ENCODE results near the gene CD27.

The CD27 gene

GRCh38 chr12:6434205-6435140 lies 10.3 kb upstream of the CD27 start:
- DNase-seq (ENCODE audit: insufficient read length, low spot score), result no peak
- FAIRE-seq, result no peak

DNA sequence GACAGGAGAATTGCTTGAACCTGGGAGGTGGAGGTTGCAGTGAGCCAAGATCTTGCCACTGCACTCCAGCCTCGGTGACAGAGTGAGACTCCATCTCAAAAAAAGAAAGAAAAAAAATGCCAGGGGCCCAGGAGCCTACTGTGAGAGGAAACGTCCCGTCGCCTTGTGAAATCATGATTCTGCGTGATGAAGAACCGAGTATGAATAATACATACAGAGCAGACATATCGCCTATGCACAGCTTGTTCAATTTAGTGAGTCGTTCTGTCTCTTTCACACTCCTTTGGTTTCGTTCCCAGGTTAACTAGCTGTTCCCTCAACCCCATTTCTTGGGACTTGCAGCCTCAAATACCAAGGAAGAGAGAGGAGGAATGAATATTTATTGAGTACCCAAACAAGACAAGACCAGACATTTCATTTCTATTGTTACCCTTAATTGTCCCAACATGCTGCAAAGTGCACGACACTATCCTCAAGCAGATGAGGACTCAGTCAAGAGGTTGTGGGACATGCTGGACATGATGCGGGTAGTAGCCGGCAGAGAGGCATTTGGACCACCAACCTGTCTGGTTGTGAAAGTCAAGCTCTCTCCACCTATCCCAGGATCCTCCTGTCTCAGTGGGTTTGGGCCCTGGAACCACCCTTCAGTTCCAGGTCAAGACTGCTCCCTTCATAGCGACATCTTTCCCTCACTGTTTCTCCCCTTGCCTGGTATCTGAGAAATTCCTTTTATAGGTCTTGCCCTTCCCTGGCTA lies 8.6 kb upstream of the CD27 start:
- DNase-seq (ENCODE audit: insufficient read length, low spot score) (no peak), FAIRE-seq (peak; percentile 51)

GRCh38 chr12:6437586-6437985 lies 7.2 kb upstream of the CD27 start:
- DNase-seq (ENCODE audit: insufficient read length, low spot score), result no peak
- no peak for FAIRE-seq

GRCh38 chr12:6438345-6438744 lies 6.4 kb upstream of the CD27 start:
- DNase-seq (ENCODE audit: insufficient read length, low spot score) (no peak), FAIRE-seq (no peak)

DNA sequence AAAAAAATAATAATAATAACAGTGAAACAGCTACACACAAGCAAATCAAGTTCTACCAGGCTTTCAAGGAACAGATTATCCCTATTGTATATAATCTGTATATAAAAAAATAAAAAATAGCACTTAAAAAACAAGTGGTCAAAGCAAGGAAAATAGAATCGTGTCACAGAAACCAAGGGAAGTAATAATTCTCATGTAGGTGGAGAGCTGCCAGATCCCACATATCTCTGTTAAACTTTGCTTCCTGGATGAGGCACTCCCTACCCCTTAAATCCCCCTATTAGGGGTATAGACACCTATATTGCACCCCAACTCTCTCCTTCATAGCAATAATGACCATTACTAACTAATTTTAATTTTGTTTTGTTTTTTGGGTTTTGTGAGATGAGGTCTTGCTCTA lies 4.4 kb upstream of the CD27 start:
- FAIRE-seq (no peak), DNase-seq (ENCODE audit: insufficient read length, low spot score) (no peak)

GRCh38 chr12:6442836-6443235 lies 1.9 kb upstream of the CD27 start:
- DNase-seq (ENCODE audit: insufficient read length, low spot score) (no peak), FAIRE-seq (no peak)

- DNase-seq (ENCODE audit: insufficient read length, low spot score) (no peak), FAIRE-seq (no peak)
These were observed 1.3 kb upstream of the CD27 start for GRCh38 chr12:6443361-6443983.

DNA sequence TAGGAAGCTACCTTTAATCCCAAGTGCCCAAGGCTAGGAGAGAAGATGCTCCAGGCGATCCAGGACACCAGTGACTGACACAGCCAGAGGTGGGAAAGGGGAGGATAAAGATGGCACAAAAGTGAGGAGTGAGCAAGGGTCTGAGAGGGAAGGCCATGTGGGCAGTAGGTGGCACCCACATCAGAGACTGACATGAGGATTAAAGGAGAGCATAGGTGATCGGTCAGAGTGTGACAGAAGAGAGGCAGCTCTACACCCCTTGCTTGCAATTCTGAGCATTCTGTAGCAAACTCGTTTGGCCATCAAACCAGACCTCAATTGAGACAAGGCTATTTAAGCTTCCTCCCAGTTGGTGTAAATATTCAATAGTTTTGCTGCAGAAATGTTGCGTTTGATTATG lies 724 bp upstream of the CD27 start:
- no peak for FAIRE-seq
- DNase-seq (ENCODE audit: insufficient read length, low spot score), result no peak

- peak; percentile 81 for FAIRE-seq
- no peak for DNase-seq (ENCODE audit: insufficient read length, low spot score)
These were observed 5.5 kb downstream of the CD27 start for GRCh38 chr12:6450091-6450868.

- no peak for DNase-seq (ENCODE audit: insufficient read length, low spot score)
These were observed 6.2 kb downstream of the CD27 start for GRCh38 chr12:6450869-6451347.

GRCh38 chr12:6451348-6452244 lies 6.8 kb downstream of the CD27 start, which contains the start of gene TAPBPL:
TSS of gene TAPBPL (plus strand) at chr12:6452042. CDS start at chr12:6452249, 207 bp downstream.
- FAIRE-seq (peak; percentile 89), DNase-seq (ENCODE audit: insufficient read length, low spot score) (peak; percentile 84)

More at GRCh38 chr12:6450869-6451347, 6.2 kb downstream of the CD27 start:
- no peak for FAIRE-seq

DNA sequence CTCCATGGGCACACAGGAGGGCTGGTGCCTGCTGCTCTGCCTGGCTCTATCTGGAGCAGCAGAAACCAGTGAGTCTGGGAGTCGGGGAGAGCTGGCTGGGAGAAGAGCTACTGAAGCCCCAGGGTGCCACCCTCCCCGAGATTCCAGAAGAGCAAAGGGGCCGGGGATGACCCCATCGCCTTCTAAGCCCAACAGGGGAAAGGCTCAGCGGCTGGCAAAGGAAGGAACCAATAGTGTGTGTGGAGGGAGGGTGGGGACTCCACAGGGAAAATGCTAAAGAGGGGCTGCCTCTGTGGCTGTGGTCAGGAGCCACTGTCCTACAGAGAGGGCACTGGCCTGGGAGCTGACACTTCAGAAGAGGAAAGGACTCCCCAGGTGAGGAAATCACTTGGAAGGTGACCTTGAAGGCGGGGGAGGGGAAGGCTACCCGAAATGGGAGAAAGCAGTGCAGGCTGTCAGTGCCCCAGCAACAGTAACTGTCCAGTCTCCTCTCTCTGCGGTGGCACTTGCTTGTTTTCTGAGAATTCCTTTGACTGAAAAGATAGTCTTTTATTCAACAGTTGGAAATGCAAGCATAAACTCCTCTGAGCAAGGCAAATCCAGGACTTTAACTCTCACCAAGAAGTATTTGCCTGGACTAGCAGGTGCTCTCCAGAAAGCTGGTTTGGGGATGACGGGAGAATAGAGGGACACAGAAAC lies 7.6 kb downstream of the CD27 start:
- DNase-seq (ENCODE audit: insufficient read length, low spot score), result peak; percentile 33
- no peak for FAIRE-seq

DNA sequence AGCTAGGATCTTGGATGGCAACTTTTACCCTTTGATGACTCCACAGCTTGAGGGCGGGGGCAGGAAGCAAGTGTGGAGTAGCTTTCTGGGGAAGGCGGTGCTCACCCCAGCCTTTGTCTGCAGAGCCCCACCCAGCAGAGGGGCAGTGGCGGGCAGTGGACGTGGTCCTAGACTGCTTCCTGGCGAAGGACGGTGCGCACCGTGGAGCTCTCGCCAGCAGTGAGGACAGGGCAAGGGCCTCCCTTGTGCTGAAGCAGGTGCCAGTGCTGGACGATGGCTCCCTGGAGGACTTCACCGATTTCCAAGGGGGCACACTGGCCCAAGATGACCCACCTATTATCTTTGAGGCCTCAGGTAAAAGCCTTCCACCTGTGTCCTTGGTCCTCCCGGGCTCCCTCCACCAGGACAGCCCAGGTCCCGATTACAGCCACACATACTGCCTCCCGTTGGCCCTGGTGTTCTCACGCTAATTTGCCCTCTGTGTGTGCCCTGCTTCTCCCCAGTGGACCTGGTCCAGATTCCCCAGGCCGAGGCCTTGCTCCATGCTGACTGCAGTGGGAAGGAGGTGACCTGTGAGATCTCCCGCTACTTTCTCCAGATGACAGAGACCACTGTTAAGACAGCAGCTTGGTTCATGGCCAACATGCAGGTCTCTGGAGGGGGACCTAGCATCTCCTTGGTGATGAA lies 8.3 kb downstream of the CD27 start:
- DNase-seq (ENCODE audit: insufficient read length, low spot score) (no peak), FAIRE-seq (peak; percentile 72)

DNA sequence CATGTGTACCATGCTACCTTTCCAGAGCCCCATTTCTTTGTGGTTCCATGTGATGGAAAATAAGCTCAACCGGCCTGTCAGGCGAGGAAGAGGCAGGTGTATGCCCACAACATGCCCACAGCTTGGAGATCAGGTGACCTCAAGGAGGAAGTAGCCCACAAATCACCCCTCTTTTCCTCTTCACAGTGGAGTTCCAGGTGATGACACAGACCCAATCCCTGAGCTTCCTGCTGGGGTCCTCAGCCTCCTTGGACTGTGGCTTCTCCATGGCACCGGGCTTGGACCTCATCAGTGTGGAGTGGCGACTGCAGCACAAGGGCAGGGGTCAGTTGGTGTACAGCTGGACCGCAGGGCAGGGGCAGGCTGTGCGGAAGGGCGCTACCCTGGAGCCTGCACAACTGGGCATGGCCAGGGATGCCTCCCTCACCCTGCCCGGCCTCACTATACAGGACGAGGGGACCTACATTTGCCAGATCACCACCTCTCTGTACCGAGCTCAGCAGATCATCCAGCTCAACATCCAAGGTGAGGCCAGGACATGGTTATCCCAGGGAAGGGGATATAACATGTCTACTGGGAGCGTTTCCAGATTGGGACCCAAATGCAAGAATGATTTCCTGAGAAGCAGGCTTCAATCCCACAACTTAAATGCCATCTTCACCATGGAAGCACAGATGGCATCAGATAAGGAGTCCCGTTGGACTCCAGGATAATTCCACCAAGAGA lies 12.6 kb downstream of the CD27 start:
- no peak for FAIRE-seq
- DNase-seq (ENCODE audit: insufficient read length, low spot score), result no peak

DNA sequence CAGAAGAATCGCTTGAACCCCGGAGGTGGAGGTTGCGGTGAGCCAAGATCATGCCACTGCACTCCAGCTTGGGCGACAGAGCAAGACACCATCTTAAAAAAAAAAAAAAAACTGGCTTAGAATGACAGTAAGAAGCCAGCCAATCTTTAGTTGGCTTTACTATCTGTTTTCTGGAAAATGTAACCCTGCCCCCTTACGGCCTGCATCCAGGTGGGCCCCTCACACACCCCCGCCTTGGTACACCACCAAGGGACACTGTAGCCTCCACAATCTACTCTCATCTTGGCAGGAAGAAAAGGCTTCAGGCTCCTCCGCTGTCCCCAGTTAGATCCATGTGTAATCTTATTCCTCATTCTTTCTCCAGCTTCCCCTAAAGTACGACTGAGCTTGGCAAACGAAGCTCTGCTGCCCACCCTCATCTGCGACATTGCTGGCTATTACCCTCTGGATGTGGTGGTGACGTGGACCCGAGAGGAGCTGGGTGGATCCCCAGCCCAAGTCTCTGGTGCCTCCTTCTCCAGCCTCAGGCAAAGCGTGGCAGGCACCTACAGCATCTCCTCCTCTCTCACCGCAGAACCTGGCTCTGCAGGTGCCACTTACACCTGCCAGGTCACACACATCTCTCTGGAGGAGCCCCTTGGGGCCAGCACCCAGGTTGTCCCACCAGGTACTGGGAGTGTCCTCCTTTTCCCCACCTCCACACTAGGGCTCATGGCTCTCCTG lies 13.7 kb downstream of the CD27 start:
- FAIRE-seq, result no peak
- DNase-seq (ENCODE audit: insufficient read length, low spot score), result no peak

DNA sequence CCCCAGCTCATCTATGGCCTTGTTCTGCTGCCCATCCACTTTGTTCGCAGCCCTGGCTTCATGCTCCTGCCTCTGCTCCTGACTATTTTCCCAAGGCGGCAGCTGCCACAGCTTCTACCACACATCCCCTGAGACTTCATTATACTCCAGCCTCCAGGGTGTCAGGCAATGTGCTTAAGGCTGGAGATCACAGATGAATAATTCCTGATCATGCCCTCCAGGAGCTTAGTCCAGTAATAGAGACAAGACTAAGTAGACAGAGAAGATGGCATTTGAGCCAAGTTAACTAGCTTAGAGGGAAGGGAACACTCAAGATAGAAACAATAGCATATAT lies 14.2 kb downstream of the CD27 start:
- no peak for DNase-seq (ENCODE audit: insufficient read length, low spot score)
- no peak for FAIRE-seq

Measured in HTR-8/SVneo (cell line).